Endothelial cell of umbilical vein (primary cell): Measurements from ENCODE around the gene ASB2. TPM values are rescaled to one million over a fixed set of nuclear protein-coding genes. Genes with fewer than 3 reads are reported as not detected.

ENCODE experiments used
- BruUV-seq: library from RNA; stranded (reverse); fragments of 400-500 nt; replicated peaks from 2 replicates; lab custom pipeline; 2021; lab: Mats Ljungman, UMichigan
- CTCF ChIA-PET: fragments of 300-600, 350-600 bp; sonication (Branson Sonifier 250); formaldehyde crosslinking; loops from one replicate; lab custom pipeline; 2021; ENCODE audit warnings: antibody characterized with exemption, inconsistent platforms; lab: Charles Lee
- POLR2A ChIA-PET: fragments of 300-600, 350-600 bp; sonication (Branson Sonifier 250); formaldehyde crosslinking; loops from one replicate; lab custom pipeline; 2021; ENCODE audit warnings: antibody characterized with exemption, inconsistent platforms; lab: Charles Lee
- DNase-seq: peaks from one replicate; pipeline ENCODE4 v3.0.0-alpha.2; 2011; ENCODE audit warnings: low read depth, low spot score
- FAIRE-seq: peaks from 2 replicates; lab custom pipeline; 2011; peaks lifted over from hg19 to GRCh38; lab: Jason Lieb, UNC
- H2AFZ ChIP-seq: 2 replicates; pipeline ENCODE4 v1.6.0; 2012; ENCODE audit warnings: low read depth, low read length, control low read depth, inconsistent platforms
- H3K27ac ChIP-seq: 2 replicates; pipeline ENCODE4 v1.5.1; 2011; ENCODE audit warnings: low read depth, mild to moderate bottlenecking, control low read depth, low read length, moderate library complexity; ENCODE audit not compliant: insufficient read depth
- H3K27me3 ChIP-seq, 2 experiments: 2 replicates each; pipeline versions ENCODE4 v1.6.0 to v1.6.1; 2011; ENCODE audit warnings: low read length in 2 of 2, mixed read lengths in 1 of 2; ENCODE audit not compliant: control insufficient read depth in 2 of 2, insufficient read depth in 2 of 2
- H3K36me3 ChIP-seq, 2 experiments: 2 replicates in 1 of 2; 3 replicates in 1 of 2; pipeline ENCODE4 v1.5.1; 2011; ENCODE audit warnings: low read length in 2 of 2, mild to moderate bottlenecking in 1 of 2, moderate library complexity in 1 of 2; ENCODE audit not compliant: control insufficient read depth in 2 of 2, insufficient read depth in 2 of 2; ENCODE audit errors: extremely low read depth in 1 of 2
- H3K4me1 ChIP-seq: 3 replicates; pipeline ENCODE4 v1.5.1; 2011; ENCODE audit warnings: mild to moderate bottlenecking, low read length; ENCODE audit not compliant: control insufficient read depth, insufficient read depth; ENCODE audit errors: extremely low read depth
- H3K4me2 ChIP-seq: 2 replicates; pipeline ENCODE4 v1.6.1; 2011; ENCODE audit warnings: low read length, control low read depth, mixed read lengths; ENCODE audit not compliant: insufficient read depth
- H3K4me3 ChIP-seq, 3 experiments: fragments of 200-600 bp in 1 of 3; sonication (generic), shearing (Covaris generic) in 1 of 3; replicated peaks in 1 of 3; 2 replicates each; pipeline ENCODE4 v1.5.1; 2011 to 2016; ENCODE audit warnings: control low read depth in 3 of 3, low read length in 3 of 3, mild to moderate bottlenecking in 2 of 3, inconsistent platforms in 1 of 3, low read depth in 1 of 3, moderate library complexity in 1 of 3; ENCODE audit not compliant: insufficient read depth in 1 of 3
- H3K79me2 ChIP-seq: 2 replicates; pipeline ENCODE4 v1.6.0; 2012; ENCODE audit warnings: low read length, inconsistent platforms; ENCODE audit not compliant: control insufficient read depth, insufficient read depth
- H3K9ac ChIP-seq: replicated peaks from 2 replicates; pipeline ENCODE3; 2011; ENCODE audit warnings: low read length, control low read depth; ENCODE audit not compliant: insufficient read depth; ENCODE audit errors: extremely low read depth
- H3K9me1 ChIP-seq: replicated peaks from 3 replicates; pipeline ENCODE4 v1.6.0; 2011; ENCODE audit warnings: mild to moderate bottlenecking, low read length; ENCODE audit not compliant: control insufficient read depth, insufficient read depth; ENCODE audit errors: extremely low read depth
- H3K9me3 ChIP-seq: replicated peaks from 2 replicates; pipeline ENCODE4 v1.5.1; 2012; ENCODE audit warnings: low read length, inconsistent platforms; ENCODE audit not compliant: control insufficient read depth, insufficient read depth
- H4K20me1 ChIP-seq: replicated peaks from 2 replicates; pipeline ENCODE3; 2011; ENCODE audit warnings: mild to moderate bottlenecking, low read length; ENCODE audit not compliant: control insufficient read depth, insufficient read depth; ENCODE audit errors: extremely low read depth
- EZH2 ChIP-seq: IDR thresholded peaks from 2 replicates; pipeline ENCODE4 v1.6.1; 2012; ENCODE audit warnings: borderline replicate concordance, low read depth, mild to moderate bottlenecking, moderate library complexity, low read length, inconsistent platforms; ENCODE audit not compliant: severe bottlenecking
- FOS ChIP-seq: IDR thresholded peaks from 2 replicates; pipeline ENCODE4 v1.6.1; 2011; ENCODE audit warnings: mild to moderate bottlenecking, low read length, moderate library complexity, borderline replicate concordance; ENCODE audit not compliant: insufficient read depth
- GATA2 ChIP-seq: IDR thresholded peaks from 2 replicates; pipeline ENCODE4 v1.7.0; 2011; ENCODE audit warnings: low read depth, mild to moderate bottlenecking, moderate library complexity, mixed read lengths, low read length; ENCODE audit not compliant: insufficient read length, insufficient read depth
- JUN ChIP-seq: IDR thresholded peaks from 2 replicates; pipeline ENCODE4 v1.6.1; 2011; ENCODE audit warnings: borderline replicate concordance, low read depth; ENCODE audit not compliant: insufficient read length, insufficient read depth
- MAX ChIP-seq: IDR thresholded peaks from 2 replicates; pipeline ENCODE4 v1.6.1; 2011; ENCODE audit not compliant: insufficient read depth, insufficient read length
- MYC ChIP-seq: IDR thresholded peaks from one replicate; pipeline ENCODE4 v1.6.1; 2011; ENCODE audit warnings: mild to moderate bottlenecking, low read depth, low read length
- POLR2A ChIP-seq: IDR thresholded peaks from 2 replicates; pipeline ENCODE4 v1.6.1; 2012; ENCODE audit warnings: low read depth, mild to moderate bottlenecking, control low read depth, low read length
- POLR2AphosphoS5 ChIP-seq: IDR thresholded peaks from 2 replicates; pipeline ENCODE4 v1.6.1; 2012; ENCODE audit warnings: low read depth, mild to moderate bottlenecking, control low read depth, low read length, moderate library complexity; ENCODE audit not compliant: insufficient read depth
- dilution Hi-C: fragments of 300-500 bp; cut with MboI; formaldehyde crosslinking; loops from one replicate; pipeline ENCODE4 v1.15.0; 2019; ENCODE audit warnings: low sequenced_read_pairs; ENCODE audit not compliant: extremely low pct_ligation_motif_present
- intact Hi-C: fragments of 100-400 bp; cut with micrococcal nuclease; formaldehyde crosslinking; loops from one replicate; pipeline ENCODE4 v1.10.0; 2022
- polyA plus RNA-seq, 4 experiments: library from polyadenylated mRNA; depleted of rRNA in 3 of 4; stranded (reverse) in 3 of 4; unstranded in 1 of 4; fragments of >200 nt; gene quantifications; 2 replicates each; pipeline versions ENCODE4 v1.2.1 to v1.2.3, GENCODE V29; 2011 to 2012; ENCODE audit warnings: missing spikeins in 1 of 4
- total RNA-seq: library from RNA; stranded (reverse); gene quantifications from 2 replicates; pipeline ENCODE4 v1.2.3, GENCODE V29; 2021
- TF ChIP-seq, protein P1 (sequence below), 2 donors: IDR thresholded peaks; 1 replicate in 1 of 2; 2 replicates in 1 of 2; pipeline ENCODE4 v1.5.1; 2011; ENCODE audit warnings: low read length in 2 of 2, mild to moderate bottlenecking in 2 of 2, moderate library complexity in 2 of 2, control low read depth in 1 of 2, inconsistent platforms in 1 of 2, low read depth in 1 of 2; ENCODE audit not compliant: insufficient read depth in 1 of 2; ENCODE audit errors: extremely low read depth in 1 of 2

The ASB2 gene
- total and polyA plus RNA-seq, 2 donors (not counting 3 experiments of a cell fraction or from before 2014, with no cell fraction given), result not detected

DNA sequence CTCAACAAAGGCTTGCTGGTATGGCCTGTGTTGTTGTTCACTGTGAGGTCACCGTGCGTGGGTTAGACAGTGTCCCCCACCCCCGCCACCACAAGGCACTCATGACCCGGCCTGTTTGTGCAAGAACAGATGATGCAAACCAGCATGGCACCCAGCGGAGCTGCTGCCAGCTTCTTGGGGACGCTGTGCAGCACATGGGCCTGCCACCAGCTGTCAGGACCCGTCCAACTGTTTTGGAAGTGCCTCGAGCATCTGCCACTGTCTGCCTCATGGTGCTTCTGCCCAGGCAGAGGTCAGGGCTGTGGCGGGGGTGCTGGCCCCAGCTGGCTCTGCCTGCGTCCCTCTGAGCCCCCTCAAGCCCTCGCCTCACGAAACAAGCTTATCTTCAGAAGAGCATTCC lies 1.5 kb downstream of the ASB2 start:
- ChIA-PET POLR2A (no interaction called here), CTCF (interaction anchor here (8.6 kb wide), 1 partner anchor 34 kb away, joined by 116 read pairs; no protein-coding TSS in a partner anchor)
- no peak overlapping the region for H3K4me2 ChIP-seq
- no peaks in the 10 kb centered on the region for H3K79me2 ChIP-seq
- H3K9me1 ChIP-seq, result no peaks in the 10 kb centered on the region
- no TSS peak for BruUV-seq
- FAIRE-seq, result no peak
- H4K20me1 ChIP-seq, result no peaks in the 10 kb centered on the region
- no peaks in the 10 kb centered on the region for H3K36me3 ChIP-seq
- H3K9ac ChIP-seq, result no peak overlapping the region
- no peaks in the 10 kb centered on the region for H3K4me1 ChIP-seq
- dilution Hi-C loops (no loop called here), intact Hi-C loops (no loop called here)
- H3K4me3 ChIP-seq, result no peak overlapping the region
- no peak for DNase-seq
- H3K27ac ChIP-seq, result no peak overlapping the region
- no peaks in the 10 kb centered on the region for H3K9me3 ChIP-seq
- H2AFZ ChIP-seq, result no peak overlapping the region
- TF ChIP-seq POLR2AphosphoS5, result no peak
- TF ChIP-seq JUN, result no peak
- TF ChIP-seq, protein P1, sequence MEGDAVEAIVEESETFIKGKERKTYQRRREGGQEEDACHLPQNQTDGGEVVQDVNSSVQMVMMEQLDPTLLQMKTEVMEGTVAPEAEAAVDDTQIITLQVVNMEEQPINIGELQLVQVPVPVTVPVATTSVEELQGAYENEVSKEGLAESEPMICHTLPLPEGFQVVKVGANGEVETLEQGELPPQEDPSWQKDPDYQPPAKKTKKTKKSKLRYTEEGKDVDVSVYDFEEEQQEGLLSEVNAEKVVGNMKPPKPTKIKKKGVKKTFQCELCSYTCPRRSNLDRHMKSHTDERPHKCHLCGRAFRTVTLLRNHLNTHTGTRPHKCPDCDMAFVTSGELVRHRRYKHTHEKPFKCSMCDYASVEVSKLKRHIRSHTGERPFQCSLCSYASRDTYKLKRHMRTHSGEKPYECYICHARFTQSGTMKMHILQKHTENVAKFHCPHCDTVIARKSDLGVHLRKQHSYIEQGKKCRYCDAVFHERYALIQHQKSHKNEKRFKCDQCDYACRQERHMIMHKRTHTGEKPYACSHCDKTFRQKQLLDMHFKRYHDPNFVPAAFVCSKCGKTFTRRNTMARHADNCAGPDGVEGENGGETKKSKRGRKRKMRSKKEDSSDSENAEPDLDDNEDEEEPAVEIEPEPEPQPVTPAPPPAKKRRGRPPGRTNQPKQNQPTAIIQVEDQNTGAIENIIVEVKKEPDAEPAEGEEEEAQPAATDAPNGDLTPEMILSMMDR (IDR thresholded peaks at IDR 0.05; ENCODE audit: extremely low read depth in 1 of 2, insufficient read depth in 1 of 2, low read depth in 1 of 2, low read length in 2 of 2), result no peak
- no peak for TF ChIP-seq MAX
- TF ChIP-seq MYC, result no peak
- TF ChIP-seq GATA2, result no peak
- no peak for TF ChIP-seq EZH2
- TF ChIP-seq POLR2A, result no peak
- TF ChIP-seq FOS, result no peak
- no peaks in the 10 kb centered on the region for H3K27me3 ChIP-seq
